ENCODE results near the gene ADSS1.
"Not testable (repeated sequence)": the region's sequence is repeated elsewhere in the genome, so short reads cannot be mapped to it uniquely, and the experiment has no call there.

ADSS1 gene

GRCh38 chr14:104735830-104736642 is 12.0 kb downstream of the ADSS1 start:
- DNase-seq: no peak

GRCh38 chr14:104738375-104739019 is 14.5 kb downstream of the ADSS1 start:
- DNase-seq: no peak

GRCh38 chr14:104739026-104739425 is 15.0 kb downstream of the ADSS1 start:
- no peak for DNase-seq

- no peak for DNase-seq
Observed at GRCh38 chr14:104739546-104740516, 15.8 kb downstream of the ADSS1 start.

- no peak for DNase-seq
Observed at GRCh38 chr14:104741108-104741802, 17.2 kb downstream of the ADSS1 start.

- DNase-seq: no peak
Observed at GRCh38 chr14:104741803-104742251, 17.8 kb downstream of the ADSS1 start.

GRCh38 chr14:104742586-104743455 is 18.8 kb downstream of the ADSS1 start:
- DNase-seq: no peak

- no peak for DNase-seq
Observed at GRCh38 chr14:104743461-104744380, 19.7 kb downstream of the ADSS1 start.

GRCh38 chr14:104744484-104744883 is 20.5 kb downstream of the ADSS1 start:
- DNase-seq: no peak

GRCh38 chr14:104745431-104745830 is 21.4 kb downstream of the ADSS1 start:
- no peak for DNase-seq

- no peak for DNase-seq
Observed at GRCh38 chr14:104746071-104746545, 22.1 kb downstream of the ADSS1 start.

GRCh38 chr14:104746934-104747481 is 23.0 kb downstream of the ADSS1 start:
- no peak for DNase-seq

GRCh38 chr14:104747876-104748275 is 23.8 kb downstream of the ADSS1 start:
- no peak for DNase-seq

- DNase-seq: no peak
Observed at GRCh38 chr14:104749111-104749649, 25.2 kb downstream of the ADSS1 start.

GRCh38 chr14:104750056-104750752 is 26.2 kb downstream of the ADSS1 start:
- DNase-seq: no peak

- DNase-seq: not testable (repeated sequence)
Observed at GRCh38 chr14:104750753-104751057, 26.7 kb downstream of the ADSS1 start.

GRCh38 chr14:104751539-104752422 is 27.8 kb downstream of the ADSS1 start:
- DNase-seq: no peak

GRCh38 chr14:104752423-104752734 is 28.4 kb downstream of the ADSS1 start:
- DNase-seq: no peak
